Activated CD8-positive, alpha-beta T cell treated with anti-CD3 and anti-CD28 coated beads for 36 hours (primary cell): ENCODE data around the gene TYROBP. TPM values are rescaled to one million over a fixed set of nuclear protein-coding genes. Genes with fewer than 3 reads are reported as not detected.

Source experiments
- ATAC-seq: fragments of 200-7000 bp; cut with Tn5 transposase; one replicate; pipeline ENCODE4 v1.10.0; 2021; ENCODE audit warnings: mild to moderate bottlenecking, moderate library complexity
- CTCF ChIA-PET: fragments of 350-600 bp; sonication (Branson Sonifier 250); formaldehyde crosslinking; loops from one replicate; lab custom pipeline; 2021; ENCODE audit warnings: antibody characterized with exemption; lab: Charles Lee
- POLR2A ChIA-PET: fragments of 350-600 bp; sonication (Branson Sonifier 250); formaldehyde crosslinking; loops from one replicate; lab custom pipeline; 2021; ENCODE audit warnings: antibody characterized with exemption; lab: Charles Lee
- DNase-seq: peaks from one replicate; pipeline ENCODE4 v3.0.0-alpha.2; 2020
- H3K27ac Mint-ChIP-seq: one replicate; pipeline ENCODE4 v1.8.0; 2021; ENCODE audit warnings: mild to moderate bottlenecking, mixed read lengths
- H3K27me3 Mint-ChIP-seq: one replicate; pipeline ENCODE4 v1.8.0; 2021; ENCODE audit warnings: mixed read lengths
- H3K36me3 Mint-ChIP-seq: one replicate; pipeline ENCODE4 v1.8.0; 2021; ENCODE audit warnings: low read depth, mixed read lengths
- H3K4me1 Mint-ChIP-seq: one replicate; pipeline ENCODE4 v1.8.0; 2021; ENCODE audit warnings: low read depth, mixed read lengths
- H3K4me3 Mint-ChIP-seq: one replicate; pipeline ENCODE4 v1.8.0; 2021; ENCODE audit warnings: mild to moderate bottlenecking, moderate library complexity, mixed read lengths
- H3K9me3 Mint-ChIP-seq: one replicate; pipeline ENCODE4 v1.8.0; 2021; ENCODE audit warnings: mixed read lengths
- CTCF ChIP-seq: fragments of 200-600 bp; IDR thresholded peaks from one replicate; pipeline ENCODE4 v1.8.0; 2022; ENCODE audit warnings: antibody characterized with exemption, mild to moderate bottlenecking
- intact Hi-C: fragments of 100-400 bp; cut with micrococcal nuclease; formaldehyde crosslinking; loops from one replicate; pipeline ENCODE4 v1.10.0; 2022
- total RNA-seq, 2 experiments: library from RNA; stranded (reverse); gene quantifications; one replicate each; pipeline ENCODE4 v1.2.3, GENCODE V29; 2021

TYROBP gene
- total RNA-seq, 2 experiments from 2014 or later = 0.81 to 1.5 TPM

DNA sequence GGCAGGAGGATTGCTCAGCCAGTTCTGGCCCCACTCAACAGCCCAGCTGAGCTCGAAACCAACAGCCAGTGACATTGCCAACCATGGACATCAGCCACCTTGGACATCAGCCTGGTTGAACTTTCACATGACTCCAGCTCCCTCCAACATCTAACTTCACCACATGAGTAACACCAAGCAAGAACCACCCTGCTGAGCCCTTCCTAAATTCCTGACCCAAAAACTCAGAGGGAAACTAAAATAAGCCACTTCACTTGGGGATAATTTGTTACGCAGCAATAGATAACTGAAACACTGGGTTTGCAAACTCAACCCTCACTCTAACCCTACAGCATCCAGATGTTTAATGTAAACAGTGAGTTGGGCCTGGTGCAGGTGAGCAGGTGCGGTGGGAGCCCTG is 17.4 kb upstream of the TYROBP start:
- H3K9me3 Mint-ChIP-seq = peaks cover 12% of the 10 kb centered on the region
- H3K27me3 Mint-ChIP-seq = no peaks in the 10 kb centered on the region
- ChIA-PET POLR2A (interaction anchor here (0.8 to 2.4 kb wide), 4 partner anchors 14 to 42 kb away, joined by 3 to 6 read pairs (median 3); no protein-coding TSS in a partner anchor), CTCF (interaction anchor here (1.1 to 2.5 kb wide), 3 partner anchors 12 to 44 kb away, joined by 3 to 5 read pairs (median 4); partner anchors contain the start of gene TYROBP)
- no peak for ATAC-seq
- no peak for TF ChIP-seq CTCF
- H3K4me3 Mint-ChIP-seq = no peak overlapping the region
- H3K4me1 Mint-ChIP-seq = peaks cover 10% of the 10 kb centered on the region
- H3K36me3 Mint-ChIP-seq = no peaks in the 10 kb centered on the region
- H3K27ac Mint-ChIP-seq = no peak overlapping the region
- DNase-seq = no peak
- intact Hi-C loops = no loop called here

- Mint-ChIP-seq H3K36me3 (no peaks in the 10 kb centered on the region), H3K4me3 (no peak overlapping the region), H3K4me1 (no peaks in the 10 kb centered on the region), H3K9me3 (peaks cover 9% of the 10 kb centered on the region), H3K27me3 (no peaks in the 10 kb centered on the region), H3K27ac (no peak overlapping the region)
- DNase-seq (no peak), ATAC-seq (no peak)
- intact Hi-C loops = no loop called here
- no peak for TF ChIP-seq CTCF
- ChIA-PET POLR2A (no interaction called here), CTCF (interaction anchor here (0.7 to 1.1 kb wide), 2 partner anchors 12 to 17 kb away, joined by 3 to 4 read pairs; no protein-coding TSS in a partner anchor)
Observed at GRCh38 chr19:35921012-35921411, 12.9 kb upstream of the TYROBP start.

DNA sequence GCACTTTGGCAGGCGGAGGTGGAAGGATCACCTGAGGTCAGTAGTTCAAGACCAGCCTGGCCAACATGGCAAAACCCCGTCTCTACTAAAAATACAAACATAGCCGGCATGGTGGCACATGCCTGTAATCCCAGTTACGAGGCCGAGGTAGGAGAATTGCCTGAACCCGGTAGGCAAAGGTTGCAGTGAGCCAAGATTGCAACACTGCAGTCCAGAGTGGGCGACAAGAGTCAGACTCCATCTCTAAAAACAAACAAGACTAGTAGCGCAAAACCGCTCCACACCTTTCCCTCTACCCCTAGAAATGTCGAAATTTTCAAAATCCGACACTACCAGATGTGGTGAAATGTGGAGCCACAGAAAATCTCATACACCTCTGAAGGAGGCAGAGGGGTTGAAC is 11.2 kb upstream of the TYROBP start:
- ATAC-seq (no peak), DNase-seq (no peak)
- CTCF ChIA-PET = no interaction called here
- H3K27ac Mint-ChIP-seq = no peak overlapping the region
- H3K36me3 Mint-ChIP-seq = no peaks in the 10 kb centered on the region
- peaks cover 4% of the 10 kb centered on the region for H3K4me1 Mint-ChIP-seq
- H3K9me3 Mint-ChIP-seq = no peaks in the 10 kb centered on the region
- POLR2A ChIA-PET = no interaction called here
- no peak overlapping the region for H3K4me3 Mint-ChIP-seq
- no peaks in the 10 kb centered on the region for H3K27me3 Mint-ChIP-seq
- TF ChIP-seq CTCF = no peak
- intact Hi-C loops = no loop called here

- peak; percentile 27 for ATAC-seq
- Mint-ChIP-seq H3K4me1 (peaks cover 23% of the 10 kb centered on the region), H3K27me3 (no peaks in the 10 kb centered on the region), H3K9me3 (no peaks in the 10 kb centered on the region), H3K27ac (no peak overlapping the region), H3K36me3 (no peaks in the 10 kb centered on the region), H3K4me3 (no peak overlapping the region)
- no peak for DNase-seq
- TF ChIP-seq CTCF = no peak
- CTCF ChIA-PET = interaction anchor here (1.2 kb wide), 1 partner anchor 16 kb away, joined by 5 read pairs; no protein-coding TSS in a partner anchor
- intact Hi-C loops = no loop called here
- POLR2A ChIA-PET = interaction anchor here (0.9 to 1.7 kb wide), 2 partner anchors 11 to 16 kb away, joined by 3 to 4 read pairs; no protein-coding TSS in a partner anchor
Observed at GRCh38 chr19:35915443-35915842, 7.3 kb upstream of the TYROBP start.

- no peak for TF ChIP-seq CTCF
- ChIA-PET CTCF (interaction anchor here (1.3 kb wide), 1 partner anchor 12 kb away, joined by 5 read pairs; no protein-coding TSS in a partner anchor), POLR2A (no interaction called here)
- H3K36me3 Mint-ChIP-seq = no peaks in the 10 kb centered on the region
- no peak for DNase-seq
- intact Hi-C loops = no loop called here
- H3K4me1 Mint-ChIP-seq = peaks cover 33% of the 10 kb centered on the region
- peak; percentile 24 for ATAC-seq
- no peaks in the 10 kb centered on the region for H3K27me3 Mint-ChIP-seq
- H3K4me3 Mint-ChIP-seq = no peak overlapping the region
- peak overlapping the region; percentile 20 for H3K27ac Mint-ChIP-seq
- H3K9me3 Mint-ChIP-seq = no peaks in the 10 kb centered on the region
Observed at GRCh38 chr19:35913589-35913988, 5.5 kb upstream of the TYROBP start.
